Measurements from ENCODE around the gene ACD. TPM values are rescaled to one million over a fixed set of nuclear protein-coding genes. Genes with fewer than 3 reads are reported as not detected.

Gene ACD
- total and polyA plus RNA-seq, 2 of the 8 experiments (the other 6 are each of a cell fraction or from before 2014, with no cell fraction given), result 34.8 to 58.0 TPM

DNA sequence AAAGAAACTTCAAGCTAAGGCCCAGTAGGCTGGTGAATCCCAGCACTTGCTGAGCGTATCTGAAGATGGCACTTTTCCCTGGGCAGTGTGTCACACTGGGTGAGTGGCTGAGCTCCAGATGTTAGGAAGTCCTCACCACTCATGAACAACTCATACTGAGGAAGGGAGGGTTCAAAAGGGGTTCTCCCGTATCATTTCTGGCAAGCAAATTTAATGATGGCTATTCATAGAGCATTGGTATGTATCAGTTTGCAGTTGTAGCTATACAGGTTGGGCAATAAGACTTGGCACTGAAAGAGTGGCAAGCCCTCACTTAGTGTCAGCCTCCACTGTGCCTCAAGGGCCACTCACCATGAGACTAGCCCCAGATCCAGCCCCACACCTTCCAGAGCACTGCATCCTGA, 48.3 kb upstream of the ACD start:
- Histone ChIP-seq H4K91ac (replicated peaks; ENCODE audit: insufficient read length, low read length) (no peak overlapping the region), H4K8ac (ENCODE audit: extremely low read depth, insufficient read depth, low read length) (no peak overlapping the region), H3K9me3 (ENCODE audit: insufficient read depth in 2 of 2, low read depth in 1 of 2, low read length in 1 of 2) (no peaks in the 10 kb centered on the region), H3K27ac (ENCODE audit: low read depth, low read length) (no peak overlapping the region), H2BK12ac (ENCODE audit: low read depth, low read length) (no peak overlapping the region; the same call in 1 of the 2 replicates), H3K23me2 (ENCODE audit: low read depth, low read length) (no peaks in the 10 kb centered on the region), H4K5ac (ENCODE audit: insufficient read length, low read depth, low read length) (no peak overlapping the region), H3K23ac (ENCODE audit: insufficient read length) (no peak overlapping the region), H3K56ac (replicated peaks; ENCODE audit: insufficient read length, low read depth, low read length) (no peak overlapping the region), H3K79me2 (ENCODE audit: control insufficient read depth in 1 of 2, insufficient read depth in 2 of 2, low read length in 2 of 2) (peaks cover 3 to 58% of the 10 kb centered on the region in 2 experiments; a peak in 3 of 4 replicates), H3K27me3 (replicated peaks in 1 of 4; ENCODE audit: control insufficient read depth in 3 of 4, extremely low read depth in 1 of 4, insufficient read depth in 3 of 4, low read length in 3 of 4) (no peaks in the 10 kb centered on the region), H2BK15ac (ENCODE audit: low read length) (no peak overlapping the region; the same call in 1 of the 2 replicates), H3K4me1 (replicated peaks in 1 of 4; ENCODE audit: control insufficient read depth in 3 of 4, insufficient read depth in 4 of 4, low read length in 3 of 4) (peaks cover 0 to 7% (median 3%) of the 10 kb centered on the region in 4 experiments; a peak in 2 of 7 replicates), H2AFZ (ENCODE audit: low read length) (no peak overlapping the region), H3K9ac (replicated peaks in 1 of 4; ENCODE audit: extremely low read depth in 1 of 4, low read depth in 3 of 4, low read length in 3 of 4) (no peak overlapping the region), H2AK5ac (ENCODE audit: low read depth, low read length) (no peak overlapping the region), H2BK20ac (ENCODE audit: low read length) (no peak overlapping the region), H3K79me1 (ENCODE audit: low read depth, low read length) (peaks cover 7% of the 10 kb centered on the region), H2BK5ac (ENCODE audit: low read depth, low read length) (no peak overlapping the region), H3K36me3 (ENCODE audit: control insufficient read depth in 2 of 4, insufficient read depth in 4 of 4, low read length in 3 of 4) (no peaks in the 10 kb centered on the region; a peak in 1 of 8 replicates), H3K4ac (replicated peaks; ENCODE audit: insufficient read length, low read depth, low read length) (no peak overlapping the region), H3K4me3 (ENCODE audit: extremely low read depth in 1 of 4, insufficient read depth in 2 of 4, low read depth in 3 of 4, low read length in 4 of 4) (no peak overlapping the region), H3K14ac (ENCODE audit: insufficient read length) (no peak overlapping the region), H4K20me1 (replicated peaks in 1 of 2; ENCODE audit: control insufficient read depth in 1 of 2, insufficient read depth in 2 of 2, low read length in 2 of 2) (peaks cover 0 to 2% of the 10 kb centered on the region in 2 experiments), H3K4me2 (ENCODE audit: insufficient read depth in 1 of 2, low read depth in 2 of 2, low read length in 2 of 2) (no peak overlapping the region), H2BK120ac (replicated peaks; ENCODE audit: low read depth, low read length) (no peak overlapping the region), H3K18ac (ENCODE audit: extremely low read depth, low read length) (no peak overlapping the region)
- WGBS, 2 experiments (ENCODE audit: extremely low coverage in 1 of 2, insufficient coverage in 1 of 2, insufficient read length in 1 of 2, insufficient replicate concordance in 2 of 2, low coverage in 1 of 2, low lambda C conversion rate in 2 of 2, missing lambda C conversion rate in 1 of 2), result 88% methylated on average over 2 of the region's 2 CpGs; no CpG with 5 or more reads in 1 of the 2 experiments
- CTCF ChIA-PET (ENCODE audit: partially characterized antibody), result interaction anchor here (0.5 to 1.5 kb wide), 5 partner anchors 31 to 202 kb away, joined by 3 read pairs; no protein-coding TSS in a partner anchor
- FAIRE-seq (no peak), DNase-seq (ENCODE audit: low read depth in 1 of 2, low spot score in 2 of 2) (no peak)
- TF ChIP-seq RAD21 (IDR thresholded peaks at IDR 0.05 in 1 of 2, conservative IDR thresholded peaks at IDR 0.05 in 1 of 2; ENCODE audit: low read depth in 2 of 2, low read length in 2 of 2) (no peak), KDM4A (IDR thresholded peaks at IDR 0.05; ENCODE audit: low read depth, low read length, severe bottlenecking) (no peak), CBX5 (IDR thresholded peaks at IDR 0.05; ENCODE audit: low read depth, low read length) (no peak), SP1 (IDR thresholded peaks at IDR 0.05; ENCODE audit: low read depth, low read length) (no peak), SP2 (IDR thresholded peaks at IDR 0.05; ENCODE audit: low read length) (no peak)
- POLR2A ChIA-PET (ENCODE audit: partially characterized antibody), result interaction anchor here (3.3 kb wide), 1 partner anchor 11 kb away, joined by 16 read pairs; the partner anchor contains the start of gene GFOD2
